Retinal pigment epithelial cell (primary cell): Measurements from ENCODE around the gene APCDD1.
A peak's percentile ranks its signal among the peaks of the same experiment; 100 is the strongest.

ENCODE experiments used
- DNase-seq: peaks from one replicate; pipeline ENCODE4 v3.0.0-alpha.2; 2010; ENCODE audit warnings: low read depth
- H3K4me3 ChIP-seq: 2 replicates; pipeline ENCODE4 v1.5.1; 2011; ENCODE audit warnings: mild to moderate bottlenecking, low read length, control low read depth, moderate library complexity
- CTCF ChIP-seq: conservative IDR thresholded peaks from 2 replicates; pipeline ENCODE4 v1.5.1; 2011; ENCODE audit warnings: low read depth, low read length, control low read depth, inconsistent platforms

Gene APCDD1

DNA sequence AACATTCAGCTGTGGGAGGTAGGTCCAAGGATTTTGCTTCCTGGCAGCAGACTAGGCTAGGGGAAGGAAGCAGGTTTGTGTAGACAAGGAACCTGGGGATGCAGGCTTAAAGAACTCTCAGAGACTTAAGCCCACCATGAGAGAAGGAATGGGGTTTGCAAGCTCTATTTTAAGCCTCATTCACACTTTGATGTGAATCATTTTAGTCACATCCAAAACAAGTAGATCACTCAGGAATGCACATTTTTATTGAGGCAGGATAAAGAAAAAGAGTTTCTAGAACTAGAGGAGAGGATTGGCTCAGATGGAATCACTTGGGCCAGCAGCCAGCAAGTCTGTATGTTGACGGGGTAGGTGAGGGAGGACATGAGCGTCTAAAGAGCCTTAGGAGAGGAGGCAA is 68.1 kb downstream of the APCDD1 start:
- no peak for TF ChIP-seq CTCF
- DNase-seq: no peak
- no peak overlapping the region for H3K4me3 ChIP-seq

DNA sequence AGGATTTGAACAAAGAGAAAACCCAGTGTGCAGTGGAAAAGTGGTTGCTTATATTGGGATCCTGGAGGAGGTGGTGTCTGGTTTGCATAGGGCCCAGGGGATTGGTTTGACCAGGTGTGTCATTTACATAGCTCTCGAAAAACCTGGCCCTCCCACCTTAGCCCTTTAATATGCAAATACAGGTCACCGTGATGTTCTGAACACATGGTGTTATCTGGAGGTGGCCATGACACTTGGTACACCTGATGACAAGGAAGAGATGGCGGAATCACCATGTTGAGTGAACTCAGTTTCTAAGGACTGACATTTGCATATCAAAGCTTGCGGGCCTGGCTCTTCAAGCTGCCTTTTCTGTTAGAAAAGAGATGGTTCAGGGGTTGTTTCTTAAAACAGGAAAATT is 69.1 kb downstream of the APCDD1 start:
- no peak for DNase-seq
- no peak for TF ChIP-seq CTCF
- no peak overlapping the region for H3K4me3 ChIP-seq

DNA sequence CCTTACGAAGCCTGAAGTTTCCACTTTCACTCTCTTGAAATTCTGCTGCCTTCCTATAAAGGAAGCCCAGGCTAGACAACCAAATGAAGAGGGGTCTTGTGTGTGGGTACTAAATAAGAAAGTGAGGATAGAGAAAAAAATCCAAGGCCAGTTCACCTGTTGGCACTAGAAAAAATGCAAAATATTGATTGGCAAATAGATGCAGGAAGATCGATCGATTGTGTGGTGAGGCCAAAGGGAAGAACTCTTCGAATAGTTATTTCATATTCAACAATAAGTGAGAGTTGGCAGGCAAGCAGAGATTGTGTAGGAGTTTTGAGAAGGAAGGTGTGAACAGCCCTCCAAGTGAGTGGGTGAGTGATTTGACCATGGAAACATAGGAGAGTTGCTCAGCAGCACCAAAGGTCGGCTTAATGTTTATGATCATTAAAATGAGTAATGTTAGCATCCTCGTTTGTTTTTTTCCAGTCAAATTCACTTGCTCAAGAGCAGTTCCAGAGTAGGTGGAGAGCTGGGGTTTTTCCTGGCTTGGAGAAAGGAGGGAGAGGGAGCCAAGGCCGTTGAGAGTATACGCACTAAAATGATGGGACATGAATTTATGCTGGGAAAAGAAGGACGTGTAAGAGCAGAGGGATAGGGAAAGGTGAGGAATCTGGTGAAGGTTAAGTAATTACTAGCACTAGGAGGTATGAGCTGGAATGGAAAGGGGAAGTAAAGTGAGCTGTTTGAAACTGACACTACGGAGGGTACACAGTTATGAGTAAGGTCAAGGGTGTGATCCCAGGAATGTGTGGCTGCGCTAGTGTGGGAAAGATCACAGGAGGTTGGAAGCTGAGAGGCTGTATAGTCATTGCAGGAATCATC is 70.3 kb downstream of the APCDD1 start:
- DNase-seq: no peak
- H3K4me3 ChIP-seq: no peak overlapping the region
- no peak for TF ChIP-seq CTCF

DNA sequence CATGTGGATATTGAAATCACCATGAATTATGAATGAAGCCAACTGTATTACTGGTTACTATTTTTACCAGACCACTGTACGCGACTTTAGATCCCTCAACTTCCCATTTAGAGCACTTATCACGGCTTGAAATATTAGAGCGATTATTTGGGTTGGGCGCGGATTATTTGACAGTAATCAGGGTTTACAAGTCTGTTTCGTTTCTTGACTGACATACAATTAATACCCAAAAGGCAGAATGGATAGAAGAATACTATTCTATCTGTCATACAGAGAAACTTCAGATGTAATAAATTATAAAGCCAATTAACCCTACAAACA is 70.9 kb downstream of the APCDD1 start:
- no peak for TF ChIP-seq CTCF
- H3K4me3 ChIP-seq: peak overlapping the region; percentile 83
- no peak for DNase-seq

- H3K4me3 ChIP-seq: peak within 1 kb of the TSS; percentile 83
- DNase-seq: peak; percentile 70
- no peak for TF ChIP-seq CTCF
Measured at GRCh38 chr18:10525697-10526560, 71.5 kb downstream of the APCDD1 start, which contains the start of gene NAPG. Gene NAPG, plus strand, starts transcription at chr18:10526027. Its CDS starts 76 bp downstream, at chr18:10526103.

DNA sequence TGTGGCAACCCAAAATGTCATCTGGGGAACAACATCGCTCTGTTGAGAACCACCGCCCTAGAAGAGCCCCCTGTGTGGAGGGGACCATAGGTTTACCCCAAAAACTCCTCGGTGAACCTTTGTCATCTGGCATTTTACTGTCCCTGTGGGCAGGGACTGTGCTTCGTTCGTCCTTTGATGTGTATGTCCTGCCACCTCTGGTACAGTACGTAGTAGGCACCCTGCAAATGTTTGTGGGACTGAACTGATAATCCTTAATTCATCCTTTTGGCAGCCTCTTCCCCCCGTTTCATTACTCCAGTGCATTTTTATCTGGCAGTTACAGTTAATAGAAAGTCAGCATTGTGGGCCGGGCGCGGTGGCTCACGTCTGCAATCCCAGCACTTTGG is 72.1 kb downstream of the APCDD1 start:
- peak overlapping the region; percentile 83 for H3K4me3 ChIP-seq
- TF ChIP-seq CTCF: no peak
- DNase-seq: no peak

DNA sequence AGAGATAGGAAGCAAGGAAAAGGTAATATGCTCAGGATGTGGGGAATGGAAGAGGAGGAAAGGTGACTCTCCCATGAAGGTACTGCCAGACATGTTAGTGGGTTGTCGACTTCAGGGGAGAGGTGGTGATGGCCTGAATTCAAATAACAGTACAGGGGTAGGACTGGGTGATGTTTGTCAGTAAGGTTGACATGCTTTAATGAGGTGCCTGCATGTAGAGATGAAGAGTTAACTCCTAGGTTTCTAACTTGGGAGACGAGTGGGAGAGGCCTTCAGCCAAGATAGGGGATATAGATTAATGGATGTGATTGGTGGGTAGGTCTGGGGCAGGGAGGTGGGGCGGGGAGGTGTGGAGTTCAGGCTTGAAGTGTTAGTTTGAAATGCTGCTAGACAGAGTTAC is 74.0 kb downstream of the APCDD1 start:
- no peak for DNase-seq
- no peak for TF ChIP-seq CTCF
- H3K4me3 ChIP-seq: no peak overlapping the region
